GM18867 (cell line): Measurements from ENCODE around the gene IL2RA.

Experiments used
- ATAC-seq: cut with Tn5 transposase; IDR thresholded peaks from one replicate; pipeline ENCODE4 v1.9.1; 2021; ENCODE audit warnings: mild to moderate bottlenecking, moderate library complexity; ENCODE audit not compliant: unreplicated experiment

Gene IL2RA

DNA sequence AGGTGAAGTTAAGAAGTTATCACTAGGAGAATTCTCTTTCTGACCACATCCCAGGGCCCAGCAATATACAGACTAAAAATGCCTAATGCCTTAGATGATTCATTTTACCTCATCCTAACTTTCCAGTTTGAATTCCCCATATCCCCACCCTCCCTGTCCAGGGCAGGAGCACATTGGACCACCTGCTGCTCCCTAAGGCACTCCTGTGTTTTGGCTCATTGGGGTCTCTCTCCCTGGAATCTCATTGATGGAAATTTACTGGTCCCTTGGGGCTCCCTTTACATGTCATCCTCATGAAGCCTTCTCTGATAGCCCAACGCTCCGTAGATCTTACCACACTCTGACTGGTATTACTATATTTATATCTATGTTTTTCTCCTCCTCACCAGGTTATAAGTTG lies 2.7 kb downstream of the IL2RA start:
- no peak for ATAC-seq

DNA sequence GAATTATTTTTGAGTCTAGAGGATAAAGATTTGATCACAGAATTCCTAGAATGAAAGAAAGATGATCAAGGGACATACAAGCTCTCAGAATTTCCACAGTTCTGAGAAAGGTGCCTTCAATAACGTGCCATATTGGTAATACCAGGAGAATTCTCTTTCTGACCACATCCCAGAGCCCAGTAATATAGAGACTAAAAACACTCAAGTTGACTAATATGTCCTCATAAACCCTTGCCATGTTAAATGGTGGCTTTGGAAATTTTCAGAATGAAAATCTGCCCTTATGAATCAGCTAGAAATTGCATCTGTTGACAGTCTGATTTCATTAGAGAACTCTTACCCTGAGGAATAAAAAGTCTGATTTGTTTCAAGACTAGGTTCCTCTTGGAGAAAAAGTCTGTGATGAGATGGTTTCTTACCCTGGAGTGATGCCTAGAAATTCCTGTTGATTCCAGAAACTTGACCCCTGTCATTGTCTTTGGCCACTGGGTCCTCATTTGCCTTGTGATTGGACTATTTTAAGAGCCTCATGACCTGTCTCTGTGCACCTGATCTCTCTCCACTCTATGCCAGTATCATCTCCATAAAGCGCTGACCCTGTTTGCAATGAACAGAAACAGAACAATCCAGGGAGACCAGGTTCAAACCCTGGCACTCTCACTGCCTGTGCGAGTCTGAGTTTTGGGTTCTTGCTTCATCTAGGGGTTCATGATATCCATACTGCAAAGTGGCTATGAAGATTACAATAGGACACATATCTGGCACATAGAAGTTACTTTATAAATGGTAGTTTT lies 3.3 kb downstream of the IL2RA start:
- peak; percentile 32 for ATAC-seq

DNA sequence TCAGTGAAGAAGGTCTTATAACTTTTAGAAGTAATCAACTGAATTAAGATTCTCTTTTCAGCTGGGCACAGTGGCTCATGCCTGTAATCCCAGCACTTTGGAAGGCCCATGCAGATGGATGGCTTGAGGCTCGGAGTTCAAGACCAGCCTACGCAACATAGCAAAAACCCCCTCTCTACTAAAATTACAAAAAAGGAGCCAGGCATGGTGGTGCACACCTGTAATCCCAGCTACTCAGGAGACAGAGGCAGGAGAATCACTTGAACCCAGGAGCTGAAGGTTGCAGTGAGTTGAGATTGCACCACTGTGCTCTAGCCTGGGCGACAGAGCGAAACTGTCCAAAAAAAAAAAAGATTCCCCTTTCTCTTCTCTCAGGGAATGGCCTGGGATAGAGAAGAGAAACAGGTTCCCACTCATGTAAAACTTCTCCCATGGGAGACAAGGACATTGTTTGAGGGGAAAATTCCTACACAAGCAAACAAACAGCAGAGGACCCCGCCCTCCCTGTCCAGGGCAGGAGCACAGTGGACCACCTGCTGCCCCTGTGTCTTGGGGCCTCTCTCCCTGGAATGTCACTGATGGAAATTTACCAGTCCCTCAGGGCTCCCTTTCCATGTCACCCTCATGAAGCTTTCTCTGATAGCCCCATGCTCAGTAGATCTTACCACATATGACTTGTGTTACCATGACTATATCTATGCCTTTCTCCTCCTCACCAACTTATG lies 5.6 kb downstream of the IL2RA start:
- ATAC-seq: no peak

DNA sequence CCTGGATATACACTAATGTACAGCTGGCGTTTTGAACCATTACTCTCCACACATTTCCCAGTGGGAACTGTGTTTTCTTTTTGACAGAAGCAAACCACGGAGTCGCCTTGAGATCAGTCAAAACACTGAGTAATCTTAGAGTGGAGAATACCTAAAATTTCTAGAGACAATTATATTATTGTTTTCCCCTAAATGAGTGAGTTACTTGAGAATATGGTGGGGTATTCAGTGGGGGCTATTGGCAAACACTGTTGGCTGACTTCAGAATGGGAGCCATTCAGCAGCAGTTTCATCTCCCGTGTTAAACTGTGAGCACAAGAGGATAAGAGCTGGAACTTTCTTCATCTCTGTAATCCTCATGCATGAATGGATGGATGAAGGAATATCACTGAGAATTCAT lies 6.2 kb downstream of the IL2RA start:
- ATAC-seq: no peak

DNA sequence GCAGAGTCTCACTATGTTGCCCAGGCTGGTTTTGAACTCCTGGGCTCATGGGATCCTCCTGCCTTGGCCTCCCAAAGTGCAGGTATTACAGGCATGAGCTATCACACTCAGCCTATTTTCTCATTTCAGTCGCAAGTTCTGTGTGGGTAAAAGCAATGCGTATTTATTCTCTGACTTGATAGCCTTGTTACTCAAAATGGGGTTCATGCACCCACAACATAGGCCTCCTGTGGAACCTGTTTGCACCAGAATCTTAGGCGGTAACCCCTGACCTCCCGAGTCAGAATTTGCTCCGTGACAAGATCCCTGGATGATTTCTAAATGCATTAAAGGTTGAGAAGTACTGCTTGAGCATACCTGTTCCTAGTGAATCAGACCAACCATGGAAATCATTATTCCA lies 7.3 kb downstream of the IL2RA start:
- no peak for ATAC-seq

DNA sequence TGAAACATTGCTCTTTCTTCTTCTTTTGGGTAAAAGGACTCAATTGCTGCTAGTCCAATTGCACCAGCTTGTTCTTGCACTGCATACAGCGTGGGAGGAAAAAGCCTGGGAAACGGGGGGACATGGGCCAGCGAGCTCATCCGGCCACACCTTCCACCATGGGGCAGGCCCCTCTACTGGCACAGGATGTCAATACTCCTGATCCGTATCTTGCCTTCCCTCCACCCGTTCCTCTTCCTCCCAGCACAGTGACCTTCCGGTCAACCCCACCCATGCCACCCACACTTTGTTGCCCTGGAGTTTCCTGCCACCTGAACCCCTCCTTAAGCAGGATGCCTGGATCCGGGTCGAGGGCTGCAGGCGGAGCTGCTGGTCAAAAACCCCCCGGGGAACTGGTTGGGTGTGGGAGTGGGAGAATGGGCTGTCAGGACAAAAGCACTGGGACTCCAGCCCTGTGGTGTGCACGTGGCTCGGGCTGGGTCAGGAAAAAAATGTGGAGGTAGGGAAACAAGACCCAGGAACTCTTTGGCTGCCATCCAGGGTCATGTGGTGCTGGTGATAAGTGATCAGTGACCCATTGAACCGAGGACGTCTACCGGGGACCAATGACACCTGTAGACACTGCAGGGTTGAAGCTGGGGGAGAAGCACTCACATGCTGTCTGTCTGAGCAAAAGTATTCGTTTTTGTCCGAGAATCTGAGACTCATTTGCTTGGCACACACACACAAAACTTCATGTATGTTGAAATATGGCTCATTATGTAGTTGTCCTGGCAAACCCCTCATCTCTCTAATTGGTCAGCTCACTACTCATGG lies 8.1 kb downstream of the IL2RA start:
- no peak for ATAC-seq

DNA sequence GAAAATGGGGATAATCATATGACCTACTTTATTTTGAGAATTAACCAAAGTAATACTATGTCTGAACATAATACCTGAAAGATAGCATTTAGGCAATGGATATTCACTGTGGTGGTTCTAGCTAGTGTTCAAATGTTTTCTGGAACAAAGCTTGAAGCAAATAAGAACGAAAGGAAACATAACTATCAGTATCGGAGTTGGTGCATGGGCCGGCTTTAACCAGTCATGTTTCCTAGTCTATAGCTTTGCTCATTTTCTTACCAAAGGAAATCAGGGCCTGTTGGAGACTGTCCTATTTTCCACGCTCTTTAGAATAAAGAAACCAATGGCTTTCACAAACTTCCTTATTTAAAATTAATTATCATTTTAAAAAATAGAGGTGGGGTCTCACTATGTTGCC lies 8.9 kb downstream of the IL2RA start:
- ATAC-seq: no peak

DNA sequence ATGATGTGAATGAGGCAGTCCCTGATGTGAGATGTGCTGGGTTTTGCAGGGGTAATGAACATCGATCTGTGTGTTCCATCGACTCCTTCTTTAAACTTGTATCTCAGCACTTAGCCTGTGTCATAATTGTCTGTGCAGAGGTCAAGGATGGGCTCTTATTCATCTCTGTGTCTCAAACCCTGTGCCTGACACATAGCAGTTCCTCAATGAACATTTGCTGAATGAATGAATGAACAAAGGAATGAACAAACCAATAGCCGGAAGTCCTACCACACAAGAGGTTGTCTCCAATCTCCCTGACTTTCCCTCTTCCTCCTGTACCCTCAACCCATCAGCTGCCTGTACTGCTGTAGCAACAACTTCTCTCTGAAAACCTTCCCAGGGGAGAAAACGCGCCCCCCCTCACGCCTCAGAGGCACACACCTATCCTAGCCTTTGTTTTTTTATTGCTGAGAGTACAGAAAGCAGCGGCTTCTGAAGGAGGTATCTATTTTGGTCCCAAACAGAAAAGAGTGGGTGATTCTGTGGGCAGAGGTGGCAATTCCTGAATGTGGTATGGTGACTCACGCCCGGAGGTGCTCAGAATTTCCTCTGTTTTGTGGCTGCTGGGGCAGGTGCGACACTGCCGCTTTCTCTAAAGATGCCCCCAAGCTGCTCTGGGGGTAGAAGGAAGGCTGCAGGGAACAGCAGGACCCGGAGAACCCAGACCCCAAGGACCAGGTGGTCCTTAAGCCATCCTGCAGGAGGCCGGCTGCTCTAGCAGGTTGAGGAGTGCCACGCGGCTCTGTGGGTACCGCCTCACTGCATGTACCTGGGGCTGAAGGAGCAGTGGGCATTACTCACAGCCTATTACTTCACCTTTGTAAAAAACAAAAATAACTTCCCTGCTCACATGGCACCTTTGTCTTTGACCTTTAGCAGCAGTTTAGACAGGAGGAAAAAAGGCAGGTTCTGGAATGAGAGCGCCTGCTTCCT lies 9.6 kb downstream of the IL2RA start:
- ATAC-seq: peak; percentile 45

DNA sequence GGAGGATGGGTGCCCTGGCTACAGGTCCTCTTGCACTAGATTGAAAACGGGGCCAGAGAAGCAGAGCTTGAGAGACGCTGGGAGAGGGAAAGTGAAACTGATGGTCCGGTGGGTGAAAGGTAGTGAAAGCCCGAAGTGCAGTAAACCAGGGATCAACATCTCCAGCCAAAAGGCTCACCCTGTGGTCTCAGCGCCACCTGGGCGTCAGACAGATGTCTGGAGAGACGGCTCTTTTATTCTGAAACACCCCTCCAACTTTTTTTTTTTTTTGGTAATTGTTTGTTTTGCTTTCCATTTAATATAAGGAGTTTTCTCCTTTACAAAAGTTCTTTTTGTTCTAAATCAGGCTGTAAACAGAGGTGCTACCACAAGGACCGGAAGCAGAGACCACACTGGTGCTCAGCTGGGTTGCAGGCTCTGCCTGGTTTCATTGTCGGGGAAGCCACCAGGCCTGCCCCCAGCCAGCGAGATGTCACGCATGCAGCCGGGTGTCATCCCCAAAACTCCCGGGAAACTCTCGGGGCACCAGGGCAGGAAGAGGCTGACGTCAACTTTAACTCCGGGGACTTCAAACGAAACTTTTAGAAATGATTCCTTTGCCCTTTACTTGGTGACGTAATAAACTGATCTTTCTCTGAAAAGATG lies 11.2 kb downstream of the IL2RA start:
- ATAC-seq: peak; percentile 68

DNA sequence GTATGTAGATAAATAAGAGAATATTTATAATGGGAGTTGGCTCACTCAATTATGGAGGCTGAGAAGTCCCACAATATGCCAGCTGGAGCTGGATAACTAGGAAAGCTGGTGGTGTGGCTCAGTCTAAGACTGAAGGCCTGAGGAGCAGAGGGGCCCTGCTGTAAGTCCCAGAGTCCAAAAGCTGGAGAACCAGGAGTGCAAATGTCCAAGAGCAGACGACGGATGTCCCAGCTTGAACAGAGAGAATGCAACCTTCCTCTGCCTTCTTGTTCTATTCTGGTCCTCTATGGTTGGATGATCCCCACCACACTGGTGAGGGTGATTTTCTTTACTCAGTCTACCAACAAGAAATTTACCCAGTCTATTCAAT lies 13.2 kb downstream of the IL2RA start:
- no peak for ATAC-seq

DNA sequence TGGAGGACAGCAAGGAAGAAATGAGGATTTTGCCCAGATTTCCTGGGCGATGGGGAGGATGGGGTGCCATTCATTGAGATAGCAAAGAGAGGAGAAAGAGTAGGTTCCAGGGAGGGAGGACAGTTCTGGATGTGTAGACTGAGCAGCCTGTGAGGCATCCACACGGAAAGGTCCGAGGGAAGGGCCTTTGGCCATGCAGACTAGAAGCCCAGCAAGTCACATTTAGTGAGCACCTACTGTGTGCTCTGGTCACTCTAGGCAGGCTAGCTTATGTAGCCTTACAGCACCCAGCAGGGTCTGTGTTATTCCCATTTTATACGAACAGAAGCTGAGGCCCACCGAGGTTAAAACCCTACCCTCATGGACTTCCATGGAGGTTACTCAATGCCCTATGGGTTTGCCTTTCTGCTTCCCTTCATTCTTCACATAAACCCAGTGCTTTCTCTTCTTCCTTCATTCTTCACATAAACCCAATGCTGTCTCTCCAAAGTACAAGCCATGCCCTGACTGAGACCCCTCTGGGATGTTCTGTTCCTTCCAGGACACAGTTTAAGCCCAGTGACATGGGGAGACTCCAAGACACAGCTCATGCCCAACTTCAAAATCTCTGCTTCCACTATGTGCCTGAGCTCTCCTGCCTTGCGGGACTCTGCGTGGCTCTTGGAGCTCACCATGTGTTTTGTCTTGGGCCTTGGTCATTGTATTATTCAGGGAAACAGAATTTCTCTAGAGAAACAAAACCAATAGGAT lies 13.7 kb downstream of the IL2RA start:
- ATAC-seq: no peak

DNA sequence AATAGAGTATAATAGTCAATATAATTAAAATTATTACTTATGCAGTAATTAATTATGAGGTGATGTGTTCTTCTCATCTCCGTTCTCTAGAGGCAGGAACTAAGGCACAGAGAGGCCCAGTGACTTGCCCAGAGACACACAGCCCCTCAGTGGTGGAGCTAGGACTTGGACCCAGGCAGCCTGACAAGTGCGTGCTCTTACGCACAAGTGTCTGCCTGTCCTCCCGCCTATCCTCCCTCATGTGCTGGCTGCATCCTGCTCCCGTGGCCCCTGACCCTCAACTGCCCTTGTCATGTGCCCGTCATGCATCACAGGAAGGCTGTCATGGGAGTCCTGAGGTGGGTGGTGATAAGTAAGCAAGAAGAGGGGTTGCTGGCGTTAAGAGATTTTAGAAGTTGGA lies 14.3 kb downstream of the IL2RA start:
- ATAC-seq: no peak

DNA sequence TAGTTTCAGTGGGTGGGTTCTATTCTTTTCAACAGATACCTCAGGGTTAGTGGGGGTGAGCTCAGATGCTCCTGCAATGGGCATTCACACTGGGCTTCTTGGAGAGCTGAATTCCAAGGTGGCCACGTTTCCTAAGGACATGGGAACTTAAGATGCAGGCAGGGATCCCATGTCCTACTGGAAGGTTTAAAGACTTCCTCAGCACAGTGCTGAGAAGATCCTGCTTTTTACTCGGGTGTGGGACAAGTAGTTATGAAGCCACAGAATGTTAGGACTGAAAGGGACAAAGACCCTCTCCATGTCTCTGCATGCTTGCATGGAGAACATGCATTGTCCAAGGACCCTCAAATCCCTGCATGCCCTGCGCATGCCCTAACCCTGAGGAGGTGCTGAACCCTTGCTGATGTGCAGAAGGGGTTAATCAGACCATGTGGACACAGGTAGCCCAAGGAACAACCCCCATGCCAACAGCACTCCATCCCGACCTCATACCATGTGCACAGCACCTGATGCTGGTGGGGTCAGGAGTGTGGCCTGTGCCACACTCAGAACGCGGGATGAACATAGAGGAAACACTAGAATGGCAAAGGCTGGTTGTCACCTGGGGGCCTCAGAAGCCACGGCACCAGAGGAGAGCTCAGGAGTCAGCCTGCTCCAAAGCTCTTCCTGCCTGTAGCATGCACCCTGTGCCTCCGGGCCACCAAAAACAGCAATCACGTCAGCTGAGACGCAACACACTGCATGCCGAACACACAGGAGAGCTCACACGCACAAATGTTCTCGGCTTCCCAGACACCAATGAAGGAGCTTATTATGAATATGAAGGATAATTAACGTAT lies 15.2 kb downstream of the IL2RA start:
- ATAC-seq: no peak

DNA sequence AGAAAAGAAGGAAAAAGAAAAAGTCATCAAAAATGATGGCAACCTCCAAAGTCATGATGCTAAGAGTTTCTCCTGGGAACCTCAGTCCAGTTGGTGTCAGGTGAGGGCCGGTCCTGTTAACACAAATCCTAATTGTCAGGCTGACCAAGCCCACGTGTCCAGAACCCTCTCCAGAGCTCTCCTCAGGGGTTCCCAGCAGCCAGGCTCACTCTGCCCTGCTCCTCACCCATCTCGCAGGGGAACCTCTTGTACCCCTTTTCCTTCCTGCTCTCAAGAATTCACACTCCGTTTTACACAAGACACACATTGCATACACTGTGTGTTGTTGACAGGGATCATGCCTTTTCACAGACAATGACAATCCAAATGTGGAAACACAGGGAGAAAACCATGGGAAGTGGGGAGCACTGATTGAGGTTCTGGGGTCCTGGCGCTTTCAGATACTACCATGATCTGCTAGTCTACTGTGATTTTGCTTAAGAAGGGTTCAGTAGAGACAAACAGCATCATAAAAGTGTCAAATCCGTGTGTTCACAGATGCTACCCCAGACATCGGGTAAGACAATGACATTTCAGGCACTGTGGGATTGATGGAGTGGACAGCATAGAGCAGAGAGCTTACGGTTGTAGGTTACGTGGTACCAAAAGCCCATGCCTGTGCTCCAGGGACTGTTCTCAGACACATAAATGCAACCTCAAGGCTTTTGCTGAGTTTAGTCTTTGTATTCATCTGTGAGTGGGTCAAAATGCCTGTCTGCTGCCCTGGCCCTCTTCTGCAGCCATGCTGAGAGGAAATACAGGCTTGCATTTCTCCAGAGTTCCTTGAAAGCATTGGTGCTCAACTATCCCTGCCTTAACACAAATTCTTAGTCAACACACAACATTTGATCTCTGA lies 16.0 kb downstream of the IL2RA start:
- ATAC-seq: no peak

DNA sequence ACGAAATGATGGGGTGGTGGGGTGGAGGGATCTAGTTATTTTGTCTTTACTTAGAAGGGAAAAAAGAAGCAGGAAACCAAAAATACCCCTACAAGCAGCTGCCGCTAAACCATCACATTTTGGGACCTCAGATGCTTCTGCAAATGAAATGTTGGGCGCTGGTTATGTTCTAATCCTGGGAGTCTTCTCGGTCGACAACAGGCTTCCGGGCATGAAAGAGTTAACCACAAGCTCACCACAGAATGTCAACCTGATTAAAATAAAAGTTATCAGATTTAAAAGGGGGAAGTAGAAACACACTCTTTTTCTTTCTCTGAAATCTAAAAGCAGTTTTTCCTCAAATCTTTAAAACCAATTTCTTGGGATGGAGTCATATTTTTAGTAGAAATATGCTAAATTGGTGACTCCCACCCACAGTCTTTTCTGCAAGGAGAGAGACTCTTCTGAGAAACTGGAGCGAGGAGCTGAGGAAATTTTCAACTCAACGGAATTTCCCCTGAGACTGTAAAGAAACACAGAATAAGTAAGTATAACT lies 16.8 kb downstream of the IL2RA start:
- peak; percentile 30 for ATAC-seq

DNA sequence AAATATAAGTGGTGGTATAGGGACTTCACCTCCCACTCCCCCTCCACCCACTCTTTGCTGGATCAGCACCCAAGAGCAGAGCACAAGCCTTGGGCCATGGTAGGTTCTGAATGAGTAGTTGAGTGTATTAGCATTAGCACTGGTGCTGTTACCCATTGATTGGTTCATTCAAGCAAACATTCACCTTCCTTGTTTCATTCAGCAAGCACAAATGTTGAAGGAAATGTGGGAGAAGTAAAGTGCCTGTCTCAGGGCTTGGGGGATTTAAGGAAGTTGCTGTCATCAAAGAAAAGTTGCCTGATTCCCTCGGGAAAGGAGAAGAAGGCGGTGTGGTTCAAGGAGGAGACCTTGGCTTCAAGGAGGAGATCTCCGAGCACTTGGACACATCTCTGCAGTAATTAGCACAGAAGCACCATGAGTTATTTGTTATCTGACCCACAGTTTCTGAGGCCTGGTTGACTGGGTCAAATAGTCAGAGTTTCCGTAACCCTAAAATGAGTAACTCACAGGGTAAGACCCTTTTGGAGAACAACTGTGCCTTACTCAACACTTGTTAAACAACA lies 17.3 kb downstream of the IL2RA start:
- ATAC-seq: peak; percentile 41

DNA sequence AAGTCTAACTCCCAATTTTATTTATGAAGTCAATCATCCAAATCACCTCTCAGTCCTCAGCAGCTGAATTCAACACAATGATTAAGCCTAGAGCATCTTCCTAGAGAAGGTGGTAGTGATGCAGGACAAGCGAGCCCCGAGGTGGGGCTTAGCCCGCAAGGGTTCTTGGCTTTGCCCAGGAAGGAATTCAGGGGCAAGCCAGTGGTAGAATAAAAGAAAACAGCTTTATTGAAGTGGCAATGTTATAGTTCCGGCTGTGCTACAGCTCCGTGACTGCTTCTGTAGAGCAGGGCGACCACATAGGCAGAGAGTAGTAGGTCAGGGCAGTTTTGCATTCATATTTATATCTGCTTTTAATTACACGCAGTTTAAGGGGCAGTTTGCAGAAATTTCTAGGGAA lies 18.1 kb downstream of the IL2RA start:
- no peak for ATAC-seq
